OCI-LY7 (cell line): ENCODE results near the gene WIPF1. TPM values are rescaled to one million over a fixed set of nuclear protein-coding genes. Genes with fewer than 3 reads are reported as not detected.

Experiments used
- BruUV-seq: library from RNA; stranded (reverse); fragments of 400-500 nt; replicated peaks from 2 replicates; lab custom pipeline; 2021; lab: Mats Ljungman, UMichigan
- CTCF ChIA-PET: fragments of 300-600 bp; sonication (Branson Sonifier 250); formaldehyde crosslinking; loops from one replicate; lab custom pipeline; 2022; ENCODE audit warnings: antibody characterized with exemption; ENCODE audit not compliant: unreplicated experiment; lab: Charles Lee
- POLR2A ChIA-PET: fragments of 300-600 bp; sonication (Branson Sonifier 250); formaldehyde crosslinking; loops from one replicate; lab custom pipeline; 2022; ENCODE audit warnings: antibody characterized with exemption; lab: Charles Lee
- DNase-seq: peaks from one replicate; pipeline ENCODE4 v3.0.0-alpha.2; 2015; ENCODE audit warnings: low spot score
- H2AFZ ChIP-seq: fragments of 200-600 bp; sonication (generic), shearing (Covaris generic); 2 replicates; pipeline ENCODE4 v1.6.1; 2014; ENCODE audit warnings: mild to moderate bottlenecking, antibody characterized with exemption, low read length, moderate library complexity
- H3K27ac ChIP-seq: fragments of 200-600 bp; sonication (generic); 2 replicates; pipeline ENCODE4 v1.5.1; 2014; ENCODE audit warnings: mixed run types, low read depth, mild to moderate bottlenecking, moderate library complexity, low read length, inconsistent platforms; ENCODE audit not compliant: poor library complexity, severe bottlenecking
- H3K36me3 ChIP-seq: fragments of 200-600 bp; sonication (generic); 2 replicates; pipeline ENCODE4 v1.6.1; 2014; ENCODE audit warnings: mild to moderate bottlenecking, antibody characterized with exemption, low read length, moderate library complexity, mixed read lengths; ENCODE audit not compliant: insufficient read depth
- H3K4me1 ChIP-seq: fragments of 200-600 bp; sonication (generic); 2 replicates; pipeline ENCODE4 v1.5.1; 2014; ENCODE audit warnings: mild to moderate bottlenecking, low read length; ENCODE audit not compliant: insufficient read depth, poor library complexity, severe bottlenecking
- H3K4me2 ChIP-seq: fragments of 200-600 bp; sonication (generic); 2 replicates; pipeline ENCODE4 v1.6.1; 2014; ENCODE audit warnings: mild to moderate bottlenecking, low read length
- H3K4me3 ChIP-seq: fragments of 200-600 bp; sonication (generic); 2 replicates; pipeline ENCODE4 v1.5.1; 2014; ENCODE audit warnings: mild to moderate bottlenecking, low read depth, low read length; ENCODE audit not compliant: poor library complexity, severe bottlenecking
- H3K79me2 ChIP-seq: fragments of 200-600 bp; sonication (generic); 2 replicates; pipeline ENCODE4 v1.6.1; 2016; ENCODE audit warnings: low read depth, mild to moderate bottlenecking, low read length, moderate library complexity, mixed read lengths; ENCODE audit not compliant: insufficient read depth
- H3K9me2 ChIP-seq: fragments of 200-600 bp; sonication (generic); 2 replicates; pipeline ENCODE4 v1.6.1; 2016; ENCODE audit warnings: mild to moderate bottlenecking, low read length, mixed read lengths; ENCODE audit not compliant: insufficient read depth
- H3K9me3 ChIP-seq: fragments of 200-600 bp; sonication (generic); 2 replicates; pipeline ENCODE4 v1.6.1; 2014; ENCODE audit warnings: mild to moderate bottlenecking, mixed run types, low read length, mixed read lengths
- H4K20me1 ChIP-seq: fragments of 200-600 bp; sonication (generic); 2 replicates; pipeline ENCODE4 v1.6.1; 2014; ENCODE audit warnings: mild to moderate bottlenecking, antibody characterized with exemption, low read length, moderate library complexity, mixed read lengths; ENCODE audit not compliant: insufficient read depth
- EZH2phosphoT487 ChIP-seq: fragments of 200-600 bp; sonication (generic); IDR thresholded peaks from 2 replicates; pipeline ENCODE4 v1.6.1; 2018; ENCODE audit warnings: low read depth, borderline replicate concordance, mild to moderate bottlenecking, mixed run types, antibody characterized with exemption, low read length, moderate library complexity, mixed read lengths
- intact Hi-C: fragments of 100-400 bp; cut with micrococcal nuclease; formaldehyde crosslinking; loops from one replicate; pipeline ENCODE4 v1.10.0; 2022; ENCODE audit not compliant: unreplicated experiment
- total RNA-seq, 2 experiments: library from RNA; depleted of rRNA in 1 of 2; stranded (reverse); fragments of >200 nt in 1 of 2; shearing (Covaris generic) in 1 of 2; gene quantifications; 2 replicates each; pipeline ENCODE4 v1.2.3, GENCODE V29; 2014 to 2022
- TF ChIP-seq, protein P1 (sequence below): fragments of 200-600 bp; sonication (generic); conservative IDR thresholded peaks from 2 replicates; pipeline ENCODE4 v1.5.1; 2014; ENCODE audit warnings: mild to moderate bottlenecking, antibody characterized with exemption, low read length, moderate library complexity, mixed read lengths

The WIPF1 gene
- total RNA-seq, 2 experiments from 2014 or later: 27.1 to 192 TPM

DNA sequence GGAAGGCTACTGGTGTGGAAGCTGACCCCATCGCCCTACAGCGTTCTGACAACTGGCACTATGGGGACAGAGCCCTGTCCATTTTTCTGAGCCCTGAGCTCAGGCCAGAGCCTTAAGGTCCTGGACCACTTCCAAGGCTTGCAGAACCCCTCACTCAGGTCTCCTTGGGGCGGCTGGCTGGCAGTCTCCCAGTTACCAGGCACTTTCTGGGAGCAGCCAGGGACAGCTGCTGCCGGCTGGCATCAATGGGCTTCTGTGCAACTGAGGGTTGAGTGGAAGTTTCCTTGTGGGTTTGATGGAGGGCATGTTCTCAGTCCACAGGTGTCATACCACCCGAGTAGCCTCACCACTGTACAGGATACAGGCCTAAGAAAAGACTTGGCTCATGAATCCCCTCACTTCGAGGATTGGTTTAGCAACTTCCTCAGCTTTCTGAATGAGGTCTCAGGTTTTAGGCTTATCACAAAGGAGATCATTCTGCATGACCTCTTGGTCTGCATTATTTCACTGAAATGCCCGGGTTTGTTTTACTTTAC is 27.4 kb upstream of the WIPF1 start:
- POLR2A ChIA-PET: interaction anchor here (0.9 to 1.0 kb wide), 2 partner anchors 8 to 13 kb away, joined by 3 to 5 read pairs; no protein-coding TSS in a partner anchor
- H3K36me3 ChIP-seq: peaks cover 67% of the 10 kb centered on the region
- CTCF ChIA-PET: no interaction called here

DNA sequence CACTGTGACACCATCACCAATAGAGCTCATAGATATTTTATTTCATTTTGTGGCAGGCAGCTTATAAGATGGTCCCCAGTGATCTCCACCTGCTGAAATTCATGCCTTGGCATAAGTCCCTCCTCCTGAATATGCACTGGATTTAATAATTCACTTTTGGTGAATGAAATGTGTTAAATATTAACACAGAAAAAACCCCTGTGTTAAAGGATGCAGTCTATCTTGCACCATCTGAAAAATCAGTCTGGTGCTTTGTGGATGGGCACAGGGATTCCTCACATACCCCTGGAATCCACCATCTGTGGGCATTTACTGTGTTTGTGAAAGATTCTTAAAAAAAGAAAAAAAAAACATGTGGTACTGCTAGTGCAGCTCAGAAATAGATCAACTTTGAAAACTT is 26.1 kb upstream of the WIPF1 start:
- Histone ChIP-seq H3K79me2 (no peaks in the 10 kb centered on the region), H3K4me3 (no peak overlapping the region), H3K9me2 (no peaks in the 10 kb centered on the region), H2AFZ (no peak overlapping the region), H4K20me1 (no peaks in the 10 kb centered on the region), H3K4me1 (peaks cover 52% of the 10 kb centered on the region), H3K9me3 (no peaks in the 10 kb centered on the region), H3K27ac (peak overlapping the region; percentile 23), H3K4me2 (peak overlapping the region; percentile 62), H3K36me3 (peaks cover 55% of the 10 kb centered on the region)
- no peak for DNase-seq
- BruUV-seq: no TSS peak
- CTCF ChIA-PET: interaction anchor here (0.8 to 1.4 kb wide), 5 partner anchors 9 to 26 kb away, joined by 3 to 5 read pairs (median 4); partner anchors contain the start of gene WIPF1
- intact Hi-C loops: no loop called here
- TF ChIP-seq, protein P1, sequence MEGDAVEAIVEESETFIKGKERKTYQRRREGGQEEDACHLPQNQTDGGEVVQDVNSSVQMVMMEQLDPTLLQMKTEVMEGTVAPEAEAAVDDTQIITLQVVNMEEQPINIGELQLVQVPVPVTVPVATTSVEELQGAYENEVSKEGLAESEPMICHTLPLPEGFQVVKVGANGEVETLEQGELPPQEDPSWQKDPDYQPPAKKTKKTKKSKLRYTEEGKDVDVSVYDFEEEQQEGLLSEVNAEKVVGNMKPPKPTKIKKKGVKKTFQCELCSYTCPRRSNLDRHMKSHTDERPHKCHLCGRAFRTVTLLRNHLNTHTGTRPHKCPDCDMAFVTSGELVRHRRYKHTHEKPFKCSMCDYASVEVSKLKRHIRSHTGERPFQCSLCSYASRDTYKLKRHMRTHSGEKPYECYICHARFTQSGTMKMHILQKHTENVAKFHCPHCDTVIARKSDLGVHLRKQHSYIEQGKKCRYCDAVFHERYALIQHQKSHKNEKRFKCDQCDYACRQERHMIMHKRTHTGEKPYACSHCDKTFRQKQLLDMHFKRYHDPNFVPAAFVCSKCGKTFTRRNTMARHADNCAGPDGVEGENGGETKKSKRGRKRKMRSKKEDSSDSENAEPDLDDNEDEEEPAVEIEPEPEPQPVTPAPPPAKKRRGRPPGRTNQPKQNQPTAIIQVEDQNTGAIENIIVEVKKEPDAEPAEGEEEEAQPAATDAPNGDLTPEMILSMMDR: no peak
- no peak for TF ChIP-seq EZH2phosphoT487
- POLR2A ChIA-PET: interaction anchor here (0.6 to 2.0 kb wide), 9 partner anchors 9 to 1727 kb away, joined by 3 to 17 read pairs (median 5); no protein-coding TSS in a partner anchor

More for the DNA sequence above, 27.4 kb upstream of the WIPF1 start:
- H2AFZ ChIP-seq: no peak overlapping the region
- no peaks in the 10 kb centered on the region for H4K20me1 ChIP-seq
- peak overlapping the region; percentile 25 for H3K4me3 ChIP-seq
- peaks cover 52% of the 10 kb centered on the region for H3K4me1 ChIP-seq
- TF ChIP-seq, protein P1: no peak
- TF ChIP-seq EZH2phosphoT487: no peak
- no peaks in the 10 kb centered on the region for H3K9me3 ChIP-seq
- no peaks in the 10 kb centered on the region for H3K79me2 ChIP-seq
- H3K9me2 ChIP-seq: no peaks in the 10 kb centered on the region
- no TSS peak for BruUV-seq
- peak; percentile 34 for DNase-seq
- H3K4me2 ChIP-seq: peak overlapping the region; percentile 62
- intact Hi-C loops: no loop called here
- H3K27ac ChIP-seq: peak overlapping the region; percentile 16
